K562 (cell line): Measurements from ENCODE around the gene HS6ST1. TPM values are rescaled to one million over a fixed set of nuclear protein-coding genes. Genes with fewer than 3 reads are reported as not detected.
A peak's percentile ranks its signal among the peaks of the same experiment; 100 is the strongest.

Experiments used
- ATAC-seq: fragments of 200-7000 bp; cut with Tn5 transposase; 3 replicates; pipeline ENCODE4 v1.9.1; 2020; ENCODE audit warnings: moderate library complexity
- BruUV-seq: library from RNA; stranded (reverse); fragments of 400-500 nt; replicated peaks from 2 replicates; lab custom pipeline; 2021; lab: Mats Ljungman, UMichigan
- CTCF ChIA-PET: fragments of 300-600 bp; formaldehyde crosslinking; extraction: SDS; loops from one replicate; lab custom pipeline; 2021; ENCODE audit warnings: low intra/inter-chr PET ratio; lab: Yijun Ruan, JAX
- POLR2A ChIA-PET: fragments of 300-600, 350-650 bp; sonication (Branson Sonifier 250); formaldehyde crosslinking; extraction: SDS; loops from one replicate; lab custom pipeline; 2021; ENCODE audit warnings: antibody characterized with exemption, inconsistent platforms; lab: Yijun Ruan, JAX
- DNase-seq, 4 experiments: peaks; one replicate each; pipeline versions ENCODE4 v3.0.0 to v3.0.0-alpha.2; 2011 to 2018; ENCODE audit warnings: low spot score in 3 of 4, mixed read lengths in 3 of 4; ENCODE audit errors: extremely low read depth in 1 of 4
- FAIRE-seq: peaks from 2 replicates; lab custom pipeline; 2011; peaks lifted over from hg19 to GRCh38; lab: Jason Lieb, UNC
- H2AFZ ChIP-seq: 2 replicates; pipeline ENCODE4 v1.6.0; 2011; ENCODE audit warnings: low read depth, low read length, control low read depth, inconsistent platforms
- H3K27ac ChIP-seq: fragments of 200-600 bp; 3 replicates; pipeline ENCODE4 v1.8.0; 2011; ENCODE audit warnings: low read depth, mild to moderate bottlenecking, control low read depth, inconsistent platforms, low read length, moderate library complexity, mixed read lengths; ENCODE audit errors: extremely low read depth
- H3K27me3 ChIP-seq, 2 experiments: fragments of 300-600 bp in 1 of 2; 2 replicates in 1 of 2; 3 replicates in 1 of 2; pipeline versions ENCODE4 v1.6.0 to v1.8.0; 2011; ENCODE audit warnings: inconsistent platforms in 2 of 2, low read length in 2 of 2, mild to moderate bottlenecking in 1 of 2, mixed read lengths in 1 of 2, moderate library complexity in 1 of 2; ENCODE audit not compliant: control insufficient read depth in 2 of 2, insufficient read depth in 2 of 2
- H3K36me3 ChIP-seq: fragments of 300-600 bp; 3 replicates; pipeline ENCODE4 v1.8.0; 2011; ENCODE audit warnings: mild to moderate bottlenecking, low read length, inconsistent platforms; ENCODE audit not compliant: control insufficient read depth, insufficient read depth
- H3K4me1 ChIP-seq, 2 experiments: fragments of 200-600 bp in 1 of 2; replicated peaks in 1 of 2; 2 replicates in 1 of 2; 3 replicates in 1 of 2; pipeline versions ENCODE4 v1.5.1 to v1.8.0; 2011; ENCODE audit warnings: inconsistent platforms in 2 of 2, low read length in 2 of 2, mild to moderate bottlenecking in 1 of 2, mixed read lengths in 1 of 2, moderate library complexity in 1 of 2; ENCODE audit not compliant: control insufficient read depth in 2 of 2, insufficient read depth in 2 of 2
- H3K4me2 ChIP-seq: 2 replicates; pipeline ENCODE4 v1.6.1; 2011; ENCODE audit warnings: low read length, control low read depth, inconsistent platforms, mixed read lengths; ENCODE audit not compliant: insufficient read depth
- H3K4me3 ChIP-seq: fragments of 200-600 bp; sonication (generic), shearing (Covaris generic); 2 replicates; pipeline ENCODE4 v1.5.1; 2016; ENCODE audit warnings: control low read depth, inconsistent platforms
- H3K79me2 ChIP-seq: fragments of 200-600 bp; 3 replicates; pipeline ENCODE4 v1.8.0; 2011; ENCODE audit warnings: low read length, inconsistent platforms; ENCODE audit not compliant: control insufficient read depth, insufficient read depth
- H3K9ac ChIP-seq, 2 experiments: 2 replicates each; pipeline versions ENCODE4 v1.6.0 to v1.6.1; 2011; ENCODE audit warnings: low read depth in 2 of 2, low read length in 2 of 2, control low read depth in 1 of 2, inconsistent platforms in 1 of 2, mild to moderate bottlenecking in 1 of 2, mixed read lengths in 1 of 2; ENCODE audit not compliant: insufficient read depth in 1 of 2
- H3K9me1 ChIP-seq: one replicate; pipeline ENCODE4 v1.6.0; 2011; ENCODE audit warnings: inconsistent platforms, mild to moderate bottlenecking, low read length, moderate library complexity; ENCODE audit not compliant: control insufficient read depth, insufficient read depth
- H3K9me3 ChIP-seq: replicated peaks from 2 replicates; pipeline ENCODE4 v1.5.1; 2011; ENCODE audit warnings: low read depth, low read length, inconsistent platforms; ENCODE audit not compliant: control insufficient read depth, insufficient read depth
- H4K20me1 ChIP-seq: replicated peaks from 2 replicates; pipeline ENCODE4 v1.6.1; 2011; ENCODE audit warnings: low read length, inconsistent platforms, mixed read lengths; ENCODE audit not compliant: control insufficient read depth, insufficient read depth
- E2F6 ChIP-seq, 2 experiments: IDR thresholded peaks; 2 replicates each; pipeline ENCODE4 v1.6.1; 2011; ENCODE audit warnings: borderline replicate concordance in 1 of 2, control low read depth in 1 of 2, low read depth in 1 of 2, low read length in 1 of 2, mild to moderate bottlenecking in 1 of 2, mixed read lengths in 1 of 2, moderate library complexity in 1 of 2; ENCODE audit not compliant: insufficient read depth in 1 of 2, insufficient read length in 1 of 2, poor library complexity in 1 of 2, severe bottlenecking in 1 of 2; ENCODE audit errors: extremely low read depth in 1 of 2
- ESRRA ChIP-seq: fragments of 450-650 bp; IDR thresholded peaks from 2 replicates; pipeline ENCODE4 v1.6.1; 2014; ENCODE audit warnings: low read depth, mild to moderate bottlenecking, moderate library complexity, borderline replicate concordance
- EZH2 ChIP-seq: IDR thresholded peaks from 2 replicates; pipeline ENCODE4 v1.6.1; 2012; ENCODE audit warnings: low read depth, mild to moderate bottlenecking, inconsistent platforms, low read length, borderline replicate concordance
- GATA2 ChIP-seq: sonication (generic); formaldehyde crosslinking; IDR thresholded peaks from 2 replicates; pipeline ENCODE4 v1.4.0; 2020; ENCODE audit warnings: mild to moderate bottlenecking, missing genetic modification reagents
- JUN ChIP-seq, 2 experiments: sonication (generic) in 1 of 2; formaldehyde crosslinking in 1 of 2; IDR thresholded peaks; 2 replicates each; pipeline versions ENCODE4 v1.6.1 to v1.8.0; 2012 to 2022; ENCODE audit warnings: borderline replicate concordance in 2 of 2, mild to moderate bottlenecking in 2 of 2, improper control_type of control experiment in 1 of 2, low read depth in 1 of 2, low read length in 1 of 2, missing genetic modification reagents in 1 of 2
- LEF1 ChIP-seq: fragments of 450-650 bp; IDR thresholded peaks from 2 replicates; pipeline ENCODE4 v1.6.1; 2016; ENCODE audit warnings: mild to moderate bottlenecking
- MBD2 ChIP-seq: sonication (generic); IDR thresholded peaks from 2 replicates; pipeline ENCODE4 v1.6.1; 2016; ENCODE audit warnings: low read depth, borderline replicate concordance
- MTA1 ChIP-seq: fragments of 450-650 bp; IDR thresholded peaks from 2 replicates; pipeline ENCODE4 v1.6.1; 2017; ENCODE audit warnings: borderline replicate concordance
- NRF1 ChIP-seq, 2 experiments: fragments of 450-650 bp; IDR thresholded peaks in 1 of 2; conservative IDR thresholded peaks in 1 of 2; 2 replicates each; pipeline ENCODE4 v1.6.1; 2014; ENCODE audit warnings: mild to moderate bottlenecking in 2 of 2
- PCBP1 ChIP-seq: fragments of 200-400 bp; formaldehyde crosslinking; IDR thresholded peaks from 2 replicates; pipeline ENCODE4 v1.6.1; 2018; ENCODE audit warnings: mild to moderate bottlenecking, low read depth, low read length; ENCODE audit not compliant: poor library complexity, severe bottlenecking
- STAG1 ChIP-seq: sonication (generic); formaldehyde crosslinking; IDR thresholded peaks from 2 replicates; pipeline ENCODE4 v1.5.0; 2020; ENCODE audit warnings: missing genetic modification reagents, borderline replicate concordance
- ZNF165 ChIP-seq: fragments of 250-450 bp; sonication (Bioruptor Pico); IDR thresholded peaks from 2 replicates; pipeline ENCODE4 v1.4.0; 2020; ENCODE audit warnings: borderline replicate concordance
- ZNF175 ChIP-seq: fragments of 200-800 bp; sonication (Bioruptor generic); IDR thresholded peaks from 2 replicates; pipeline ENCODE4 v1.6.1; 2016; ENCODE audit warnings: low read depth, mild to moderate bottlenecking, missing genetic modification characterization, missing compliant biosample characterization
- ZNF512 ChIP-seq: IDR thresholded peaks from 2 replicates; pipeline ENCODE4 v1.6.1; 2016; ENCODE audit warnings: missing genetic modification characterization, missing compliant biosample characterization
- WGBS: fragments of 100-300 bp; shearing (Covaris generic); methylation state at CpG from one replicate; pipeline ENCODE4 v1.1.6; 2016; ENCODE audit warnings: low coverage, mixed read lengths; ENCODE audit not compliant: insufficient coverage; ENCODE audit errors: missing lambda C conversion rate; 5-methylcytosine and 5-hydroxymethylcytosine counted together
- in situ Hi-C: fragments of 300-500 bp; cut with MboI; formaldehyde crosslinking; loops from 4 replicates; pipeline ENCODE4 v1.15.0; 2018; ENCODE audit warnings: inconsistent platforms, mixed read lengths
- intact Hi-C: fragments of 100-400 bp; cut with micrococcal nuclease; formaldehyde crosslinking; loops from 2 replicates; pipeline ENCODE4 v1.14.2; 2022
- polyA plus RNA-seq, 8 experiments: library from polyadenylated mRNA; depleted of rRNA in 4 of 8; stranded (reverse) in 5 of 8; unstranded in 3 of 8; fragments of >200 nt; fragmentation: Nextera tagmentation in 2 of 8; fragmentation: Illumina TruSeq in 1 of 8; extraction: Ambion mirVana in 2 of 8; extraction: Trizol in 1 of 8; gene quantifications; 2 replicates each; pipeline versions ENCODE4 v1.2.1 to v1.2.3, GENCODE V29; 2011 to 2014; ENCODE audit warnings: inconsistent platforms in 1 of 8, missing spikeins in 1 of 8
- total RNA-seq, 7 experiments: library from RNA; depleted of rRNA in 6 of 7; stranded (reverse); fragments of >200 nt in 6 of 7; fragmentation: Illumina TruSeq in 2 of 7; extraction: Trizol in 2 of 7; gene quantifications; 2 replicates each; pipeline versions ENCODE4 v1.2.1 to v1.2.3, GENCODE V29; 2011 to 2021; ENCODE audit warnings: low replicate concordance in 1 of 7

HS6ST1 gene
- total and polyA plus RNA-seq, 9 of the 15 experiments (the other 6 are each of a cell fraction or from before 2014, with no cell fraction given): 0.06 to 7.4 (median 3.8) TPM

- H3K36me3 ChIP-seq: no peaks in the 10 kb centered on the region
- no TSS peak for BruUV-seq
- ChIA-PET CTCF (interaction anchor here (0.7 to 1.8 kb wide), 4 partner anchors 53 to 641 kb away, joined by 3 to 7 read pairs (median 4); no protein-coding TSS in a partner anchor), POLR2A (interaction anchor here (0.6 kb wide), 2 partner anchors 27 to 87 kb away, joined by 3 read pairs; no protein-coding TSS in a partner anchor)
- H3K4me1 ChIP-seq: peaks cover 0 to 17% of the 10 kb centered on the region in 2 experiments; a peak in 2 of 5 replicates
- H4K20me1 ChIP-seq: no peaks in the 10 kb centered on the region
- peak overlapping the region; percentile 69 for H2AFZ ChIP-seq
- H3K9me1 ChIP-seq: no peaks in the 10 kb centered on the region
- FAIRE-seq (peak; percentile 88), DNase-seq (peak; percentile 83 to 89 (median 88)), ATAC-seq (peak; percentile 100)
- H3K4me3 ChIP-seq: no peak overlapping the region
- no peaks in the 10 kb centered on the region for H3K79me2 ChIP-seq
- no peak overlapping the region for H3K27ac ChIP-seq
- H3K9ac ChIP-seq: peak overlapping the region in 1 of 2 experiments; percentile 48; a peak in 2 of 4 replicates
- intact Hi-C loops (loop anchor here (2.0 to 5.0 kb wide), 3 partner anchors 56 to 376 kb away; partner anchors contain the start of gene POLR2D), in situ Hi-C loops (loop anchor here (10.0 kb wide), 1 partner anchor 168 kb away; no protein-coding TSS in a partner anchor)
- peak overlapping the region; percentile 32 for H3K4me2 ChIP-seq
- H3K9me3 ChIP-seq: no peaks in the 10 kb centered on the region
- peaks cover 7 to 24% of the 10 kb centered on the region in 2 experiments; a peak in 3 of 5 replicates for H3K27me3 ChIP-seq
- WGBS: 25% methylated on average over 22 of the region's 84 CpGs
- TF ChIP-seq ZNF512 (tag): no peak
- TF ChIP-seq GATA2 (CRISPR knock-in tag): no peak
- peak; percentile 83 to 87 for TF ChIP-seq NRF1 (conservative IDR thresholded peaks at IDR 0.05 in 1 of 2, IDR thresholded peaks at IDR 0.05 in 1 of 2)
- 0 out of 2 replicates have a peak, but pooled peaks have one; percentile 22 for TF ChIP-seq ESRRA
- TF ChIP-seq ZNF175 (CRISPR knock-in tag): no peak
- 0 out of 2 replicates have a peak, but pooled peaks have one; percentile 44 for TF ChIP-seq STAG1
- TF ChIP-seq LEF1: no peak
- TF ChIP-seq PCBP1: no peak
- TF ChIP-seq EZH2: no peak
- TF ChIP-seq E2F6 (IDR thresholded peaks at IDR 0.05; ENCODE audit: borderline replicate concordance in 1 of 2, extremely low read depth in 1 of 2, insufficient read depth in 1 of 2, insufficient read length in 1 of 2, low read depth in 1 of 2, low read length in 1 of 2, poor library complexity in 1 of 2, severe bottlenecking in 1 of 2): peak in 1 of 2 experiments; percentile 43
- TF ChIP-seq JUN (IDR thresholded peaks at IDR 0.05; ENCODE audit: borderline replicate concordance, low read depth, low read length): 0 out of 2 replicates have a peak, but pooled peaks have one; percentile 9
- TF ChIP-seq JUN (CRISPR knock-in tag; IDR thresholded peaks at IDR 0.05; ENCODE audit: borderline replicate concordance): no peak
- TF ChIP-seq MTA1: no peak
- no peak for TF ChIP-seq MBD2
- no peak for TF ChIP-seq ZNF165 (CRISPR knock-in tag)
These were observed 85.5 kb downstream of the HS6ST1 start for GRCh38 chr2:128232965-128233789.
